HepG2 (cell line): ENCODE measurements around the gene CRYM. TPM values are rescaled to one million over a fixed set of nuclear protein-coding genes. Genes with fewer than 3 reads are reported as not detected.

Source experiments
- BCL6 ChIP-seq: IDR thresholded peaks from 2 replicates; pipeline ENCODE4 v1.6.1; 2016; ENCODE audit warnings: missing genetic modification reagents, missing compliant biosample characterization
- CENPBD1 ChIP-seq: sonication (generic); formaldehyde crosslinking; IDR thresholded peaks from 2 replicates; pipeline ENCODE4 v1.8.0; 2022; ENCODE audit warnings: missing genetic modification reagents, low read depth, mild to moderate bottlenecking, borderline replicate concordance
- CTCF ChIP-seq: sonication (generic); formaldehyde crosslinking; IDR thresholded peaks from 2 replicates; pipeline ENCODE4 v1.5.0; 2020; ENCODE audit warnings: mild to moderate bottlenecking, missing genetic modification reagents, moderate library complexity
- EEA1 ChIP-seq: sonication (generic); formaldehyde crosslinking; IDR thresholded peaks from 2 replicates; pipeline ENCODE4 v1.5.1; 2020; ENCODE audit warnings: mild to moderate bottlenecking, missing genetic modification reagents, borderline replicate concordance
- FOSL1 ChIP-seq: sonication (generic); formaldehyde crosslinking; IDR thresholded peaks from 2 replicates; pipeline ENCODE4 v1.9.0; 2021; ENCODE audit warnings: missing genetic modification reagents, borderline replicate concordance
- KDM1A ChIP-seq: IDR thresholded peaks from 2 replicates; pipeline ENCODE4 v1.6.1; 2016; ENCODE audit warnings: missing compliant biosample characterization
- MXD3 ChIP-seq: IDR thresholded peaks from 2 replicates; pipeline ENCODE4 v1.6.1; 2016; ENCODE audit warnings: mild to moderate bottlenecking, missing biosample characterization, missing genetic modification reagents
- MYPOP ChIP-seq: sonication (generic); formaldehyde crosslinking; IDR thresholded peaks from 2 replicates; pipeline ENCODE4 v1.8.1; 2023; ENCODE audit warnings: mild to moderate bottlenecking, moderate library complexity, missing genetic modification reagents
- PBX3 ChIP-seq: sonication (generic); formaldehyde crosslinking; IDR thresholded peaks from 2 replicates; pipeline ENCODE4 v1.8.1; 2023; ENCODE audit warnings: missing genetic modification reagents, inconsistent platforms, borderline replicate concordance
- POLR2G ChIP-seq: fragments of 200-400 bp; formaldehyde crosslinking; IDR thresholded peaks from 2 replicates; pipeline ENCODE4 v1.6.1; 2018; ENCODE audit warnings: mild to moderate bottlenecking, low read depth, low read length, moderate library complexity
- SYNCRIP ChIP-seq: fragments of 200-400 bp; formaldehyde crosslinking; IDR thresholded peaks from 2 replicates; pipeline ENCODE4 v1.6.1; 2018; ENCODE audit warnings: mild to moderate bottlenecking, low read depth, low read length; ENCODE audit not compliant: insufficient read depth
- TEAD3 ChIP-seq: optimal IDR thresholded peaks from 2 replicates; pipeline ENCODE3; 2016; ENCODE audit warnings: borderline replicate concordance
- TFAP4 ChIP-seq: sonication (generic); IDR thresholded peaks from 2 replicates; pipeline ENCODE4 v1.6.1; 2016; ENCODE audit warnings: low read depth, borderline replicate concordance
- ZFP37 ChIP-seq: sonication (generic); formaldehyde crosslinking; IDR thresholded peaks from 2 replicates; pipeline ENCODE4 v1.4.0; 2020; ENCODE audit warnings: missing genetic modification reagents, borderline replicate concordance
- ZHX1 ChIP-seq: sonication (generic); formaldehyde crosslinking; IDR thresholded peaks from 2 replicates; pipeline ENCODE4 v1.8.1; 2022; ENCODE audit warnings: low read depth, mild to moderate bottlenecking, missing genetic modification reagents
- ZMAT3 ChIP-seq: sonication (generic); formaldehyde crosslinking; conservative IDR thresholded peaks from 2 replicates; pipeline ENCODE4 v1.7.0; 2021; ENCODE audit warnings: missing genetic modification reagents
- ZNF143 ChIP-seq: sonication (generic); formaldehyde crosslinking; IDR thresholded peaks from 2 replicates; pipeline ENCODE4 v1.4.0; 2020; ENCODE audit warnings: missing genetic modification reagents
- ZNF296 ChIP-seq: sonication (generic); formaldehyde crosslinking; conservative IDR thresholded peaks from 2 replicates; pipeline ENCODE4 v1.5.0; 2020; ENCODE audit warnings: mild to moderate bottlenecking, missing genetic modification reagents
- ZNF350 ChIP-seq: sonication (generic); formaldehyde crosslinking; IDR thresholded peaks from 2 replicates; pipeline ENCODE4 v1.4.0; 2020; ENCODE audit warnings: mild to moderate bottlenecking, low read depth, missing genetic modification reagents, borderline replicate concordance
- ZNF678 ChIP-seq: sonication (generic); formaldehyde crosslinking; IDR thresholded peaks from 2 replicates; pipeline ENCODE4 v1.4.0; 2020; ENCODE audit warnings: mild to moderate bottlenecking, missing genetic modification reagents
- polyA plus RNA-seq, 8 experiments: library from polyadenylated mRNA; depleted of rRNA in 3 of 8; stranded (reverse) in 7 of 8; unstranded in 1 of 8; fragments of >200 nt; fragmentation: Illumina TruSeq in 4 of 8; extraction: Trizol in 4 of 8; gene quantifications; 2 replicates each; pipeline versions ENCODE4 v1.2.1 to v1.2.3, GENCODE V29; 2011 to 2016; ENCODE audit warnings: low read depth in 4 of 8, missing spikeins in 1 of 8, mixed read lengths in 1 of 8; ENCODE audit not compliant: insufficient read depth in 1 of 8
- total RNA-seq, 5 experiments: library from RNA; depleted of rRNA; stranded (reverse); fragments of >200 nt; fragmentation: Illumina TruSeq; extraction: Trizol; gene quantifications; 2 replicates each; pipeline ENCODE4 v1.2.3, GENCODE V29; 2016; ENCODE audit warnings: low read depth in 1 of 5

The CRYM gene
- total and polyA plus RNA-seq, 2 of the 13 experiments (the other 11 are each of a cell fraction or from before 2014, with no cell fraction given): 1.9 to 2.2 TPM

- TF ChIP-seq TFAP4 (peak; percentile 36; the same call in 1 of the 2 replicates), FOSL1 (CRISPR knock-in tag) (no peak), ZNF143 (CRISPR knock-in tag) (peak; percentile 17; the same call in 1 of the 2 replicates), ZHX1 (CRISPR knock-in tag) (no peak; the same call in 1 of the 2 replicates), EEA1 (CRISPR knock-in tag) (peak; percentile 96), KDM1A (CRISPR knock-in tag) (peak; percentile 75), PBX3 (CRISPR knock-in tag) (no peak), TEAD3 (CRISPR knock-in tag) (peak; percentile 48), MXD3 (CRISPR knock-in tag) (peak; percentile 56), CENPBD1 (CRISPR knock-in tag) (no peak), POLR2G (no peak), ZMAT3 (CRISPR knock-in tag) (no peak; the same call in 1 of the 2 replicates), ZFP37 (CRISPR knock-in tag) (no peak), CTCF (CRISPR knock-in tag) (peak; percentile 99), ZNF350 (peak; percentile 85), MYPOP (CRISPR knock-in tag) (no peak; the same call in 1 of the 2 replicates), ZNF678 (CRISPR knock-in tag) (no peak; the same call in 1 of the 2 replicates), ZNF296 (CRISPR knock-in tag) (no peak), SYNCRIP (no peak), BCL6 (CRISPR knock-in tag) (peak; percentile 70)
These were observed at the start of gene CRYM (continued) for GRCh38 chr16:21277927-21278706.
